Measurements from ENCODE around the gene ARHGAP42.

The ARHGAP42 gene

DNA sequence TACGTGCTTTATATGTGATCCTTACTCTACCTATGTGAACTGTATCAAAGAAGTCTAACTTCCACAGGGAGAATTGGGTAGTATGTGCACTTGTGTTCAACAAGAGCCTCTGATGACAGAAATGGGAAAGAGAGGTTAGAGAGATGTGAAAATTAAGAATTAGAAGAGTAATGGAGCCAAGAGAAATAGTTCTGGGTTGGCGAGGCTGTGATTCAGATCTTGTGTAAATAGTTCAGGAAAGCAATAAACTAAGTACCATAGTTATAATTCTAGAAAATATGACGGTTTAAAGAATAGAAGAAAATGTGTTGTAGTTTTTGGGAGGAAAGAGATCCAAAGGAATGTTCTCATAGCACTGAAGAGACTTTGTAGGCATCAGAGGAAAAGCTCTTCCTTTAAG lies 112.4 kb downstream of the ARHGAP42 start:
- no peak for DNase-seq (ENCODE audit: low read depth, low spot score)
- no peaks in the 10 kb centered on the region for H3K9me3 ChIP-seq (ENCODE audit: low read depth, low read length)

GRCh38 chr11:100800202-100800601 lies 113.1 kb downstream of the ARHGAP42 start:
- DNase-seq (ENCODE audit: low read depth, low spot score), result no peak
- Histone ChIP-seq H3K4me3 (no peak overlapping the region), H3K36me3 (ENCODE audit: insufficient read depth, low read length) (no peaks in the 10 kb centered on the region), H3K9me3 (ENCODE audit: low read depth, low read length) (no peaks in the 10 kb centered on the region), H3K27ac (no peak overlapping the region), H3K9ac (ENCODE audit: insufficient read length) (no peak overlapping the region)
- TF ChIP-seq EZH2 (IDR thresholded peaks at IDR 0.05), result no peak
- no peak for TF ChIP-seq POLR2AphosphoS5 (IDR thresholded peaks at IDR 0.05; ENCODE audit: borderline replicate concordance, low read depth, low read length)

More for the DNA sequence above, 112.4 kb downstream of the ARHGAP42 start:
- Histone ChIP-seq H3K4me3 (no peak overlapping the region), H3K36me3 (ENCODE audit: insufficient read depth, low read length) (no peaks in the 10 kb centered on the region), H3K27ac (no peak overlapping the region), H3K9ac (ENCODE audit: insufficient read length) (no peak overlapping the region)
- no peak for TF ChIP-seq FOXP2 (optimal IDR thresholded peaks at IDR 0.05; ENCODE audit: control extremely low read depth, extremely low read length, insufficient read depth)
- TF ChIP-seq POLR2AphosphoS5 (IDR thresholded peaks at IDR 0.05; ENCODE audit: borderline replicate concordance, low read depth, low read length), result no peak
- TF ChIP-seq EZH2 (IDR thresholded peaks at IDR 0.05), result no peak

DNA sequence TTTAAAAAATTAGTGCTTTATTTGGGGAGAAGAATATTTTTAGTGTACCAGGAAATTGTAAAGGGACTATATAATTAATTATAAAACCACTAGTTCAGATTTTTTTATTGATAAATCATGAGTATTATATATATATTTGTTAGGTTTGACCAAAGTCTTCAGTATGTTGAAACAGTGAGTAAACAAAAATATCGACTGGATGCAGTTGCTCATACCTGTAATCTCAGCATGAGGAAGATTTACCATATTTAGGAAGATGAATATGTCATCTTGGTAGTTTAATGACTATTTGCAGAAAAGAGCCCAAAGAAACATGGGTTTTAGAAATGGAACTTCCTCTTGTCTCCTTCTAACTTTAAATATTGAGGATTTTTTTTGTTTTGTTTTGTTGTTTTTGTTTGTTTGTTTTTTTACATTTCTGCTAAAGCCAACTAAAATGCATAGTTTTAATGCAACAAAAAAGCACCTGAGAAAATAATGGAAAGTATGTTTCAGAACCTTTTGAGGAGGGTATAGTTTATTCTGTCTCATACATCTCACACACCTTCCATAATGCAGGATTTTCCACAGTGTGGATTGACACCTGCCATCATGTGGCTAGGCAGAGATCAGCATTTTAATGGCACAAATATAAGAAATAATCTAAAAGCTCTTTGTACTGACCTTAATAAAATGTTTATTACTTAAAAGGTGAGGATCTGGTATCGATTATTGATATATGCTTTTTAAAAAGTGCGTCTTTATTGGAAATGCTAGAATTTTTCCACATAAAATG lies 114.3 kb downstream of the ARHGAP42 start:
- DNase-seq (ENCODE audit: low read depth, low spot score), result no peak
- H3K4me3 ChIP-seq, result no peak overlapping the region
- no peak overlapping the region for H3K9ac ChIP-seq (ENCODE audit: insufficient read length)

GRCh38 chr11:100805506-100806199 lies 118.6 kb downstream of the ARHGAP42 start:
- Histone ChIP-seq H3K9ac (ENCODE audit: insufficient read length) (no peak overlapping the region), H3K4me3 (no peak overlapping the region), H3K9me3 (ENCODE audit: low read depth, low read length) (no peaks in the 10 kb centered on the region), H3K27ac (no peak overlapping the region), H3K36me3 (ENCODE audit: insufficient read depth, low read length) (no peaks in the 10 kb centered on the region)
- DNase-seq (ENCODE audit: low read depth, low spot score), result no peak
- TF ChIP-seq FOXP2 (optimal IDR thresholded peaks at IDR 0.05; ENCODE audit: control extremely low read depth, extremely low read length, insufficient read depth), result no peak
- no peak for TF ChIP-seq POLR2AphosphoS5 (IDR thresholded peaks at IDR 0.05; ENCODE audit: borderline replicate concordance, low read depth, low read length)
- no peak for TF ChIP-seq EZH2 (IDR thresholded peaks at IDR 0.05)

More for the DNA sequence above, 114.3 kb downstream of the ARHGAP42 start:
- H3K36me3 ChIP-seq (ENCODE audit: insufficient read depth, low read length), result no peaks in the 10 kb centered on the region
- H3K27ac ChIP-seq, result no peak overlapping the region
- no peak for TF ChIP-seq FOXP2 (optimal IDR thresholded peaks at IDR 0.05; ENCODE audit: control extremely low read depth, extremely low read length, insufficient read depth)
- no peak for TF ChIP-seq EZH2 (IDR thresholded peaks at IDR 0.05)
- TF ChIP-seq POLR2AphosphoS5 (IDR thresholded peaks at IDR 0.05; ENCODE audit: borderline replicate concordance, low read depth, low read length), result no peak
- H3K9me3 ChIP-seq (ENCODE audit: low read depth, low read length), result no peaks in the 10 kb centered on the region

DNA sequence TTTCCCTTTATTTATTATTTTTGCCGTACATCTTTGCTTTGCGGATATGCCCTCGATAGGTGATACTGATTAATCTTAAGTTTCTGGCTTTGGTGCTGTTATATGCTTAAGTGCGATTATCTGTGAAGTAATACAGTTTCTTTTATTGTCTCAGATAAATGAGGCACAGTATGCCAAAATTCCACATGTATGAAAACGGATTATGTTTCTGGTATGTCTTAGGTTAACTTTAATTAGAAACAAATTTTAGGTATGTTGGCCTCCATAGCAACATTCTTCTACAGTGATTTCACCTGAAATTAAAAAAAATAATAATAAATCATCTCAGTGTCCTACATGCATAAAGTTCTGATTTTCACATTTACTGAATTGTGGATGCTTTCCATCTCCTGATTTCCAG lies 119.2 kb downstream of the ARHGAP42 start:
- DNase-seq (ENCODE audit: low read depth, low spot score), result no peak
- H3K4me3 ChIP-seq, result no peak overlapping the region
- no peak overlapping the region for H3K27ac ChIP-seq
- TF ChIP-seq EZH2 (IDR thresholded peaks at IDR 0.05) (no peak), POLR2AphosphoS5 (IDR thresholded peaks at IDR 0.05; ENCODE audit: borderline replicate concordance, low read depth, low read length) (no peak), FOXP2 (optimal IDR thresholded peaks at IDR 0.05; ENCODE audit: control extremely low read depth, extremely low read length, insufficient read depth) (no peak)
- no peaks in the 10 kb centered on the region for H3K9me3 ChIP-seq (ENCODE audit: low read depth, low read length)
- no peaks in the 10 kb centered on the region for H3K36me3 ChIP-seq (ENCODE audit: insufficient read depth, low read length)
- no peak overlapping the region for H3K9ac ChIP-seq (ENCODE audit: insufficient read length)

DNA sequence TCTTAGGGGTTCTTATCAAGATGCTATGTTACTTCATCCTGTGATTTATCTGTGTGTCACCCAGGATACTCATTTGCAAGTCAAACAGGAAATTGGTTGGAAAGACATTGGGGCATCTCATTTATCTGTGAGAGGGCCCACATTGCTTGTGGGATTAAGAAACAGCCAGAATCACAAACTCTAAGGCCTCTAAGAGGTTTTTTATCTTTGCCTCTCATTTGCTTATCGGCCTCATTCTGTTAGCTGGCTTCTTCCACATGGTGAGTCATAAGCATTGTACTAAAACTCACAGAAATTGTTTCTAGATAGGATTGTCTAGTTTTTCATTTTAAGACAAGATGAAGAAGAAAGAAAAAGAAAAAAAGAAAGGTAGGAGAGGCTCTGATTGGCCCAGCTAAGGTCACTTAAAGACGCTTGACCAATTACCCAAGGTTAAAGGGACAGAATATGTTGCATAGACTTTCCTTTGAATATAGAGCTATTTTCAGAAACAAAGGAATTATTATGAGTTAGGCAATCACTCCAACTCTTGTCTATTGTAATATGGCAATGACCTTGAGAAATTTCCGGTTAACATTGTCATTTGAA lies 121.9 kb downstream of the ARHGAP42 start:
- no peak overlapping the region for H3K9ac ChIP-seq (ENCODE audit: insufficient read length)
- DNase-seq (ENCODE audit: low read depth, low spot score), result peak; percentile 78
- peak overlapping the region; percentile 11; the same call in 1 of the 2 replicates for H3K4me3 ChIP-seq
- TF ChIP-seq FOXP2 (optimal IDR thresholded peaks at IDR 0.05; ENCODE audit: control extremely low read depth, extremely low read length, insufficient read depth) (peak; percentile 41), POLR2AphosphoS5 (IDR thresholded peaks at IDR 0.05; ENCODE audit: borderline replicate concordance, low read depth, low read length) (peak; percentile 23; the same call in 1 of the 2 replicates), EZH2 (IDR thresholded peaks at IDR 0.05) (no peak)
- peak overlapping the region; percentile 65; the same call in 1 of the 2 replicates for H3K27ac ChIP-seq
- H3K9me3 ChIP-seq (ENCODE audit: low read depth, low read length), result no peaks in the 10 kb centered on the region
- no peaks in the 10 kb centered on the region for H3K36me3 ChIP-seq (ENCODE audit: insufficient read depth, low read length)

DNA sequence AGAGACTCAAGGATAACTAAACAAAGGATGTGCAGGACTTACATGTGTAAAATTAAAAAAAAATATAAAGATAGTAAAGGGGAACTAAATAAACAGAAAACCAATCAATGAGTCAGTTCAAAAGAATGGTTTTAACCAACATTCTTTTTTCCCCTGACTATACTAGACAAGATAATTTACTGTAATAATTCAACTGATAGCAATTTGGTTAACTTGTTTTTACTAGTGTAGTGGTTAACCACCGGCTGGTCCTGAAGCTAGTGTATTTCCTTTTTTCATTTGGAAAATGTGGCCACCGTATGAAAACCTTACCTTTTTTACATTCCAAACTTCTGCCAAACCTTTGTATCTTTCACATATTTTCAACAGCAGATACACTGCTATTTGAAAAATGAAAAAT lies 123.1 kb downstream of the ARHGAP42 start:
- Histone ChIP-seq H3K36me3 (ENCODE audit: insufficient read depth, low read length) (no peaks in the 10 kb centered on the region), H3K27ac (no peak overlapping the region), H3K4me3 (no peak overlapping the region), H3K9ac (ENCODE audit: insufficient read length) (no peak overlapping the region), H3K9me3 (ENCODE audit: low read depth, low read length) (no peaks in the 10 kb centered on the region)
- TF ChIP-seq FOXP2 (optimal IDR thresholded peaks at IDR 0.05; ENCODE audit: control extremely low read depth, extremely low read length, insufficient read depth) (no peak), POLR2AphosphoS5 (IDR thresholded peaks at IDR 0.05; ENCODE audit: borderline replicate concordance, low read depth, low read length) (no peak), EZH2 (IDR thresholded peaks at IDR 0.05) (no peak)
- DNase-seq (ENCODE audit: low read depth, low spot score), result no peak

- TF ChIP-seq FOXP2 (optimal IDR thresholded peaks at IDR 0.05; ENCODE audit: control extremely low read depth, extremely low read length, insufficient read depth) (no peak), EZH2 (IDR thresholded peaks at IDR 0.05) (no peak), POLR2AphosphoS5 (IDR thresholded peaks at IDR 0.05; ENCODE audit: borderline replicate concordance, low read depth, low read length) (no peak)
- no peak overlapping the region for H3K27ac ChIP-seq
- no peak overlapping the region for H3K9ac ChIP-seq (ENCODE audit: insufficient read length)
- H3K36me3 ChIP-seq (ENCODE audit: insufficient read depth, low read length), result no peaks in the 10 kb centered on the region
- no peak overlapping the region for H3K4me3 ChIP-seq
- H3K9me3 ChIP-seq (ENCODE audit: low read depth, low read length), result no peaks in the 10 kb centered on the region
- DNase-seq (ENCODE audit: low read depth, low spot score), result no peak
Measured at GRCh38 chr11:100810666-100811065, 123.6 kb downstream of the ARHGAP42 start.

All from SK-N-MC (cell line).